SW480 (cell line): Measurements from ENCODE around the gene ADAMTS1.
A peak's percentile ranks its signal among the peaks of the same experiment; 100 is the strongest.

Source experiments
- DNase-seq: peaks from one replicate; pipeline ENCODE4 v3.0.0-alpha.2; 2016; ENCODE audit warnings: low spot score

Gene ADAMTS1

GRCh38 chr21:26812173-26812572, 33.0 kb downstream of the ADAMTS1 start:
- no peak for DNase-seq

GRCh38 chr21:26811482-26811881, 33.7 kb downstream of the ADAMTS1 start:
- DNase-seq, result no peak

- no peak for DNase-seq
Measured at GRCh38 chr21:26810676-26811415, 34.4 kb downstream of the ADAMTS1 start.

GRCh38 chr21:26810266-26810665, 34.9 kb downstream of the ADAMTS1 start:
- DNase-seq, result no peak

- no peak for DNase-seq
Measured at GRCh38 chr21:26809745-26810144, 35.5 kb downstream of the ADAMTS1 start.

- DNase-seq, result peak; percentile 6
Measured at GRCh38 chr21:26806801-26807295, 38.4 kb downstream of the ADAMTS1 start.

- DNase-seq, result no peak
Measured at GRCh38 chr21:26804895-26805609, 40.2 kb downstream of the ADAMTS1 start.

- no peak for DNase-seq
Measured at GRCh38 chr21:26801498-26801897, 43.7 kb downstream of the ADAMTS1 start.

- DNase-seq, result no peak
Measured at GRCh38 chr21:26800970-26801431, 44.2 kb downstream of the ADAMTS1 start.

- DNase-seq, result no peak
Measured at GRCh38 chr21:26800455-26800854, 44.8 kb downstream of the ADAMTS1 start.

GRCh38 chr21:26800001-26800400, 45.2 kb downstream of the ADAMTS1 start:
- no peak for DNase-seq

- no peak for DNase-seq
Measured at GRCh38 chr21:26798856-26799751, 46.1 kb downstream of the ADAMTS1 start.

- no peak for DNase-seq
Measured at GRCh38 chr21:26797878-26798456, 47.2 kb downstream of the ADAMTS1 start.

GRCh38 chr21:26795866-26796329, 49.3 kb downstream of the ADAMTS1 start:
- DNase-seq, result peak; percentile 64

GRCh38 chr21:26795412-26795805, 49.8 kb downstream of the ADAMTS1 start:
- no peak for DNase-seq

GRCh38 chr21:26794597-26795411, 50.4 kb downstream of the ADAMTS1 start:
- DNase-seq, result no peak

- no peak for DNase-seq
Measured at GRCh38 chr21:26790296-26790695, 54.9 kb downstream of the ADAMTS1 start.

- no peak for DNase-seq
Measured at GRCh38 chr21:26788790-26789189, 56.4 kb downstream of the ADAMTS1 start.
